ENCODE results near the gene RGS4.

Gene RGS4

GRCh38 chr1:163104385-163105099 lies 35.4 kb downstream of the RGS4 start:
- DNase-seq = no peak

GRCh38 chr1:163106364-163106987 lies 37.3 kb downstream of the RGS4 start:
- DNase-seq = no peak

GRCh38 chr1:163107655-163108054 lies 38.5 kb downstream of the RGS4 start:
- DNase-seq = no peak

- no peak for DNase-seq
These were observed 46.7 kb downstream of the RGS4 start for GRCh38 chr1:163115887-163116286.

GRCh38 chr1:163119707-163120106 lies 50.5 kb downstream of the RGS4 start:
- DNase-seq = no peak

- DNase-seq = no peak
These were observed 51.2 kb downstream of the RGS4 start for GRCh38 chr1:163120372-163120771.

- no peak for DNase-seq
These were observed 55.7 kb downstream of the RGS4 start for GRCh38 chr1:163124812-163125211.
